Measurements from ENCODE around the gene IGFBP5. TPM values are rescaled to one million over a fixed set of nuclear protein-coding genes. Genes with fewer than 3 reads are reported as not detected.

Gene IGFBP5
- total and polyA plus RNA-seq, 2 of the 8 experiments (the other 6 are each of a cell fraction or from before 2014, with no cell fraction given), result 2.2 to 2.5 TPM

- H3K79me1 ChIP-seq (ENCODE audit: low read depth, low read length), result no peaks in the 10 kb centered on the region
- H3K27me3 ChIP-seq (replicated peaks in 1 of 4; ENCODE audit: control insufficient read depth in 3 of 4, extremely low read depth in 1 of 4, insufficient read depth in 3 of 4, low read length in 3 of 4), result no peaks in the 10 kb centered on the region; a peak in 1 of 7 replicates
- no peak overlapping the region for H2BK12ac ChIP-seq (ENCODE audit: low read depth, low read length)
- H2BK20ac ChIP-seq (ENCODE audit: low read length), result no peak overlapping the region
- H3K23me2 ChIP-seq (ENCODE audit: low read depth, low read length), result no peaks in the 10 kb centered on the region; the same call in 1 of the 2 replicates
- ChIA-PET CTCF (ENCODE audit: partially characterized antibody) (interaction anchor here (0.6 to 8.4 kb wide), 3 partner anchors 43 to 105 kb away, joined by 3 to 70 read pairs (median 20); no protein-coding TSS in a partner anchor), POLR2A (ENCODE audit: partially characterized antibody) (interaction anchor here (1.5 kb wide), 1 partner anchor 8 kb away, joined by 3 read pairs; no protein-coding TSS in a partner anchor)
- no peak for DNase-seq (ENCODE audit: low read depth in 1 of 2, low spot score in 2 of 2)
- H3K4ac ChIP-seq (replicated peaks; ENCODE audit: insufficient read length, low read depth, low read length), result no peak overlapping the region
- H3K14ac ChIP-seq (ENCODE audit: insufficient read length), result no peak overlapping the region
- no peaks in the 10 kb centered on the region for H4K20me1 ChIP-seq (replicated peaks in 1 of 2; ENCODE audit: control insufficient read depth in 1 of 2, insufficient read depth in 2 of 2, low read length in 2 of 2)
- H2AK5ac ChIP-seq (ENCODE audit: low read depth, low read length), result no peak overlapping the region
- H3K36me3 ChIP-seq (ENCODE audit: control insufficient read depth in 2 of 4, insufficient read depth in 4 of 4, low read length in 3 of 4), result no peaks in the 10 kb centered on the region
- H3K27ac ChIP-seq (ENCODE audit: low read depth, low read length), result no peak overlapping the region
- H2BK120ac ChIP-seq (replicated peaks; ENCODE audit: low read depth, low read length), result no peak overlapping the region
- peaks cover 7 to 10% (median 8%) of the 10 kb centered on the region in 4 experiments for H3K4me1 ChIP-seq (replicated peaks in 1 of 4; ENCODE audit: control insufficient read depth in 3 of 4, insufficient read depth in 4 of 4, low read length in 3 of 4)
- H3K4me3 ChIP-seq (ENCODE audit: extremely low read depth in 1 of 4, insufficient read depth in 2 of 4, low read depth in 3 of 4, low read length in 4 of 4), result no peak overlapping the region
- H4K5ac ChIP-seq (ENCODE audit: insufficient read length, low read depth, low read length), result no peak overlapping the region
- H2BK5ac ChIP-seq (ENCODE audit: low read depth, low read length), result no peak overlapping the region
- H3K23ac ChIP-seq (ENCODE audit: insufficient read length), result no peak overlapping the region
- no peak overlapping the region for H3K56ac ChIP-seq (replicated peaks; ENCODE audit: insufficient read length, low read depth, low read length)
- no peaks in the 10 kb centered on the region; a peak in 1 of 4 replicates for H3K9me3 ChIP-seq (ENCODE audit: insufficient read depth in 2 of 2, low read depth in 1 of 2, low read length in 1 of 2)
- H2AFZ ChIP-seq (ENCODE audit: low read length), result no peak overlapping the region
- no peak overlapping the region for H4K91ac ChIP-seq (replicated peaks; ENCODE audit: insufficient read length, low read length)
- H4K8ac ChIP-seq (ENCODE audit: extremely low read depth, insufficient read depth, low read length), result no peak overlapping the region
- no peak for FAIRE-seq
- no peak overlapping the region for H3K18ac ChIP-seq (ENCODE audit: extremely low read depth, low read length)
- WGBS, 2 experiments (ENCODE audit: extremely low coverage in 1 of 2, insufficient coverage in 1 of 2, insufficient read length in 1 of 2, insufficient replicate concordance in 2 of 2, low coverage in 1 of 2, low lambda C conversion rate in 2 of 2, missing lambda C conversion rate in 1 of 2), result 89% methylated on average over 2 of the region's 2 CpGs; no CpG with 5 or more reads in 1 of the 2 experiments
- H3K4me2 ChIP-seq (ENCODE audit: insufficient read depth in 1 of 2, low read depth in 2 of 2, low read length in 2 of 2), result no peak overlapping the region
- H3K9ac ChIP-seq (replicated peaks in 1 of 4; ENCODE audit: extremely low read depth in 1 of 4, low read depth in 3 of 4, low read length in 3 of 4), result no peak overlapping the region
- H3K79me2 ChIP-seq (ENCODE audit: control insufficient read depth in 1 of 2, insufficient read depth in 2 of 2, low read length in 2 of 2), result no peaks in the 10 kb centered on the region
- H2BK15ac ChIP-seq (ENCODE audit: low read length), result no peak overlapping the region
- TF ChIP-seq TEAD4 (IDR thresholded peaks at IDR 0.05; ENCODE audit: low read depth, low read length), result no peak
- TF ChIP-seq SUZ12 (IDR thresholded peaks at IDR 0.05; ENCODE audit: low read length), result no peak
- TF ChIP-seq RAD21 (IDR thresholded peaks at IDR 0.05 in 1 of 2, conservative IDR thresholded peaks at IDR 0.05 in 1 of 2; ENCODE audit: low read depth in 2 of 2, low read length in 2 of 2), result no peak
- TF ChIP-seq FOSL1 (IDR thresholded peaks at IDR 0.05; ENCODE audit: insufficient read depth, low read depth, low read length), result no peak
Observed at GRCh38 chr2:216624251-216624650, 71.1 kb downstream of the IGFBP5 start.

Measured in H1 (cell line).